HCT116 (cell line): ENCODE data around the gene CCSER1.

Experiments
- CEBPB ChIP-seq: IDR thresholded peaks from 2 replicates; pipeline ENCODE4 v1.6.1; 2012; ENCODE audit warnings: low read depth
- CTCF ChIP-seq, 3 experiments: fragments of 200-600 bp in 1 of 3; sonication (generic) in 1 of 3; IDR thresholded peaks in 2 of 3; conservative IDR thresholded peaks in 1 of 3; 2 replicates each; pipeline ENCODE4 v1.5.1; 2012 to 2017; ENCODE audit warnings: low read depth in 2 of 3, low read length in 2 of 3, antibody characterized with exemption in 1 of 3, borderline replicate concordance in 1 of 3, control low read depth in 1 of 3, mild to moderate bottlenecking in 1 of 3, mixed read lengths in 1 of 3, mixed run types in 1 of 3, moderate library complexity in 1 of 3; ENCODE audit not compliant: insufficient read depth in 1 of 3
- ELF1 ChIP-seq: IDR thresholded peaks from 2 replicates; pipeline ENCODE4 v1.6.1; 2012; ENCODE audit warnings: low read depth, borderline replicate concordance
- EZH2 ChIP-seq: fragments of 200-600 bp; sonication (generic); IDR thresholded peaks from 2 replicates; pipeline ENCODE4 v1.6.1; 2017; ENCODE audit warnings: antibody characterized with exemption, mixed run types
- FOSL1 ChIP-seq: IDR thresholded peaks from 2 replicates; pipeline ENCODE4 v1.6.1; 2012; ENCODE audit warnings: low read depth
- POLR2A ChIP-seq: IDR thresholded peaks from 2 replicates; pipeline ENCODE4 v1.7.0; 2011; ENCODE audit warnings: borderline replicate concordance; ENCODE audit not compliant: insufficient read depth, insufficient read length; ENCODE audit errors: extremely low read depth
- POLR2AphosphoS5 ChIP-seq: IDR thresholded peaks from 2 replicates; pipeline ENCODE4 v1.6.1; 2011; ENCODE audit warnings: mild to moderate bottlenecking, low read depth, low read length, moderate library complexity
- RAD21 ChIP-seq: IDR thresholded peaks from 2 replicates; pipeline ENCODE4 v1.6.1; 2012; ENCODE audit warnings: low read depth, mild to moderate bottlenecking
- REST ChIP-seq: IDR thresholded peaks from 2 replicates; pipeline ENCODE4 v1.6.1; 2012; ENCODE audit warnings: low read depth
- SP1 ChIP-seq: IDR thresholded peaks from 2 replicates; pipeline ENCODE4 v1.6.1; 2012; ENCODE audit warnings: low read depth
- SRF ChIP-seq: IDR thresholded peaks from 2 replicates; pipeline ENCODE4 v1.6.1; 2012; ENCODE audit warnings: low read depth
- YY1 ChIP-seq: IDR thresholded peaks from 2 replicates; pipeline ENCODE4 v1.6.1; 2011; ENCODE audit warnings: low read length, low read depth, moderate library complexity, mild to moderate bottlenecking; ENCODE audit not compliant: insufficient replicate concordance; ENCODE audit errors: extremely low read depth
- ZNF274 ChIP-seq: fragments of 200-500 bp; sonication (Bioruptor generic); IDR thresholded peaks from 2 replicates; pipeline ENCODE4 v1.6.1; 2014; ENCODE audit warnings: mild to moderate bottlenecking, low read depth, low read length, inconsistent platforms

GRCh38 chr4:90306810-90307209 lies 179.6 kb downstream of the CCSER1 start:
- TF ChIP-seq CTCF (IDR thresholded peaks at IDR 0.05 in 2 of 3, conservative IDR thresholded peaks at IDR 0.05 in 1 of 3; ENCODE audit: borderline replicate concordance in 1 of 3, insufficient read depth in 1 of 3, low read depth in 2 of 3, low read length in 2 of 3), result no peak
- no peak for TF ChIP-seq FOSL1
- no peak for TF ChIP-seq SP1
- no peak for TF ChIP-seq POLR2A
- no peak for TF ChIP-seq SRF
- no peak for TF ChIP-seq EZH2
- TF ChIP-seq POLR2AphosphoS5, result no peak
- no peak for TF ChIP-seq REST
- no peak for TF ChIP-seq RAD21
- no peak for TF ChIP-seq ZNF274
- TF ChIP-seq YY1, result no peak
- no peak for TF ChIP-seq ELF1
- no peak for TF ChIP-seq CEBPB
